ENCODE measurements around the gene TBC1D26.

DNA sequence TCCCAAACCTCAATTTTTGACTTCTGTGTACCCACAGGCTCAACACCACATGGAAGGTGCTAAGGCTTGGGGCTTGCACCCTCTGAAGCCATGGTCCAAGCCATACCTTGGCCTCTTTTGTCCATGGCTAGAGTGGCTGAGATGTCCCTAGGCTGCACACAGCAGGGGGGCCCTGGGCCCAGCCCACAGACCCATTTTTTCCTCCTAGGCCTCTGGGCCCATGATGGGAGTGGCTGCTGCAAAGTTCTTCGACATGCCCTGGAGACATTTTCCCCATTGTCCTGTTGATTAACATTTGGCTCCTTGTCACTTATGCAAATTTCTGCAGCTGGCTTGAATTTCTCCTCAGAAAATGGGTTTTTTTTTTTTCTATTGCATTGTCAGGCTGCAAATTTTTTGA, 47.0 kb downstream of the TBC1D26 start:
- TF ChIP-seq, protein P1, sequence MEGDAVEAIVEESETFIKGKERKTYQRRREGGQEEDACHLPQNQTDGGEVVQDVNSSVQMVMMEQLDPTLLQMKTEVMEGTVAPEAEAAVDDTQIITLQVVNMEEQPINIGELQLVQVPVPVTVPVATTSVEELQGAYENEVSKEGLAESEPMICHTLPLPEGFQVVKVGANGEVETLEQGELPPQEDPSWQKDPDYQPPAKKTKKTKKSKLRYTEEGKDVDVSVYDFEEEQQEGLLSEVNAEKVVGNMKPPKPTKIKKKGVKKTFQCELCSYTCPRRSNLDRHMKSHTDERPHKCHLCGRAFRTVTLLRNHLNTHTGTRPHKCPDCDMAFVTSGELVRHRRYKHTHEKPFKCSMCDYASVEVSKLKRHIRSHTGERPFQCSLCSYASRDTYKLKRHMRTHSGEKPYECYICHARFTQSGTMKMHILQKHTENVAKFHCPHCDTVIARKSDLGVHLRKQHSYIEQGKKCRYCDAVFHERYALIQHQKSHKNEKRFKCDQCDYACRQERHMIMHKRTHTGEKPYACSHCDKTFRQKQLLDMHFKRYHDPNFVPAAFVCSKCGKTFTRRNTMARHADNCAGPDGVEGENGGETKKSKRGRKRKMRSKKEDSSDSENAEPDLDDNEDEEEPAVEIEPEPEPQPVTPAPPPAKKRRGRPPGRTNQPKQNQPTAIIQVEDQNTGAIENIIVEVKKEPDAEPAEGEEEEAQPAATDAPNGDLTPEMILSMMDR (conservative IDR thresholded peaks at IDR 0.05; ENCODE audit: low read depth, low read length), result no peak
- TF ChIP-seq EZH2 (IDR thresholded peaks at IDR 0.05; ENCODE audit: low read length, unreplicated experiment), result no peak
- TF ChIP-seq EZH2phosphoT487 (IDR thresholded peaks at IDR 0.05; ENCODE audit: borderline replicate concordance, low read length), result no peak
